Transverse colon (tissue), 4 donors: ENCODE data around the gene GPATCH3. TPM values are rescaled to one million over a fixed set of nuclear protein-coding genes. Genes with fewer than 3 reads are reported as not detected.

Experiments
- DNase-seq: peaks from one replicate; pipeline ENCODE4 v3.0.0-alpha.2; 2019
- H3K27ac ChIP-seq, 4 donors: fragments of 200-600 bp; sonication (generic); 2 replicates each; pipeline ENCODE4 v1.5.1; 2016 to 2018; ENCODE audit warnings: inconsistent platforms in 4 of 4
- H3K27me3 ChIP-seq: fragments of 200-600 bp; sonication (generic); 2 replicates; pipeline ENCODE4 v1.5.1; 2017; ENCODE audit warnings: inconsistent platforms
- H3K36me3 ChIP-seq, 4 donors: fragments of 200-600 bp; sonication (generic); 2 replicates each; pipeline ENCODE4 v1.5.1; 2017 to 2019; ENCODE audit warnings: inconsistent platforms in 4 of 4
- H3K4me1 ChIP-seq, 4 donors: fragments of 200-600 bp; sonication (generic); 2 replicates each; pipeline ENCODE4 v1.5.1; 2017 to 2020; ENCODE audit warnings: inconsistent platforms in 4 of 4
- H3K4me3 ChIP-seq, 4 donors: fragments of 200-600 bp; sonication (generic); 1 replicate in 1 of 4; 2 replicates in 3 of 4; pipeline versions ENCODE4 v1.5.1 to v1.6.1; 2017 to 2019; ENCODE audit warnings: inconsistent platforms in 4 of 4
- H3K9me3 ChIP-seq, 2 donors: fragments of 200-600 bp; sonication (generic); 2 replicates each; pipeline ENCODE4 v1.5.1; 2017 to 2019; ENCODE audit warnings: inconsistent platforms in 2 of 2
- EP300 ChIP-seq: sonication (generic); formaldehyde crosslinking; IDR thresholded peaks from one replicate; pipeline ENCODE4 v1.6.1; 2017; ENCODE audit warnings: antibody characterized with exemption, low read depth
- POLR2A ChIP-seq: fragments of 450-650 bp; IDR thresholded peaks from one replicate; pipeline ENCODE4 v1.6.1; 2016; ENCODE audit warnings: antibody characterized with exemption, mild to moderate bottlenecking, moderate library complexity
- POLR2AphosphoS5 ChIP-seq, 3 donors: sonication (generic); formaldehyde crosslinking; IDR thresholded peaks; one replicate each; pipeline ENCODE4 v1.6.1; 2016; ENCODE audit warnings: antibody characterized with exemption in 3 of 3
- WGBS, 2 donors: methylation state at CpG; one replicate each; pipeline ENCODE4 v1.1.5; 2018; ENCODE audit warnings: low coverage in 1 of 2; 5-methylcytosine and 5-hydroxymethylcytosine counted together
- in situ Hi-C, 4 donors: fragments of 200-750 bp; cut with MboI; loops; one replicate each; pipeline versions ENCODE4 v1.15.0 to v1.15.1; 2017; ENCODE audit warnings: low sequenced_read_pairs in 3 of 4, low pct_ligation_motif_present in 1 of 4, low pct_unique_long_range_greater_than_20kb in 1 of 4
- intact Hi-C: fragments of 100-400 bp; cut with DNase I; formaldehyde crosslinking; loops from one replicate; pipeline ENCODE4 v1.15.1; 2023; ENCODE audit warnings: low total_unique reads
- total RNA-seq, 4 donors: library from RNA; depleted of rRNA; stranded (reverse); fragments of >200 nt; gene quantifications; one replicate each; pipeline ENCODE4 v1.1.0, GENCODE V29; 2016
- TF ChIP-seq, protein P1 (sequence below), 5 experiments: fragments of 200-600 bp in 3 of 5; fragments of 450-650 bp in 2 of 5; sonication (generic) in 3 of 5; IDR thresholded peaks; 1 replicate in 2 of 5; 2 replicates in 3 of 5; pipeline ENCODE4 v1.5.1; 2016 to 2017; ENCODE audit warnings: antibody characterized with exemption in 5 of 5, inconsistent platforms in 3 of 5, mild to moderate bottlenecking in 2 of 5, moderate library complexity in 1 of 5

The GPATCH3 gene
- total RNA-seq, 4 donors from 2014 or later: 3.2 to 35.9 (median 10.7) TPM

DNA sequence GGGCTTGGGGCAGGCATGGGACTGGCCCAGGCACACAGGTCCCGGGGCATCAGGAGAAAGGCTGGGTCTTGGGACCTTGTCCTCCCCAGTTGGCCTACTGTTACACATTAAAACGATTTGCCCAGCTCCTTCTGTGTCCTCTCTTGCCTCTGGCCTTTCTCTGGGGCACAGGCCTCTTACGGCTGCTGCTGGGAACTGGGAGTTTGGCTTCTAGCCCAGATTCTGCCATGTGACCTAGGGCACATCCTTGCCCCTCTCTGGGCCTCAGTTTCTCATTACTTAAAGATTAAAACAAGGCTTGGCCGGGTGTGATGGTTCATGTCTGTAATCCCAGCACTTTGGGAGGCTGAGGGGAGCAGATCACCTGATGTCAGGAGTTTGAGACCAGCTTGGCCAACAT, 46.0 kb upstream of the GPATCH3 start:
- H3K4me3 ChIP-seq: no peak overlapping the region
- no peaks in the 10 kb centered on the region for H3K9me3 ChIP-seq
- 54% methylated on average over 4 of the region's 4 CpGs; no CpG with 5 or more reads in 1 of the 2 donors for WGBS, 2 donors
- H3K36me3 ChIP-seq: peaks cover 0 to 34% (median 12%) of the 10 kb centered on the region in 4 donors
- peak overlapping the region; percentile 53 to 73 (median 55) for H3K27ac ChIP-seq
- H3K27me3 ChIP-seq: no peaks in the 10 kb centered on the region
- in situ Hi-C loops (no loop called here), intact Hi-C loops (no loop called here)
- H3K4me1 ChIP-seq: peaks cover 3 to 24% (median 13%) of the 10 kb centered on the region in 4 donors
- DNase-seq: no peak
- TF ChIP-seq EP300 (no peak), POLR2A (no peak), POLR2AphosphoS5 (IDR thresholded peaks at IDR 0.05) (no peak)
- TF ChIP-seq, protein P1, sequence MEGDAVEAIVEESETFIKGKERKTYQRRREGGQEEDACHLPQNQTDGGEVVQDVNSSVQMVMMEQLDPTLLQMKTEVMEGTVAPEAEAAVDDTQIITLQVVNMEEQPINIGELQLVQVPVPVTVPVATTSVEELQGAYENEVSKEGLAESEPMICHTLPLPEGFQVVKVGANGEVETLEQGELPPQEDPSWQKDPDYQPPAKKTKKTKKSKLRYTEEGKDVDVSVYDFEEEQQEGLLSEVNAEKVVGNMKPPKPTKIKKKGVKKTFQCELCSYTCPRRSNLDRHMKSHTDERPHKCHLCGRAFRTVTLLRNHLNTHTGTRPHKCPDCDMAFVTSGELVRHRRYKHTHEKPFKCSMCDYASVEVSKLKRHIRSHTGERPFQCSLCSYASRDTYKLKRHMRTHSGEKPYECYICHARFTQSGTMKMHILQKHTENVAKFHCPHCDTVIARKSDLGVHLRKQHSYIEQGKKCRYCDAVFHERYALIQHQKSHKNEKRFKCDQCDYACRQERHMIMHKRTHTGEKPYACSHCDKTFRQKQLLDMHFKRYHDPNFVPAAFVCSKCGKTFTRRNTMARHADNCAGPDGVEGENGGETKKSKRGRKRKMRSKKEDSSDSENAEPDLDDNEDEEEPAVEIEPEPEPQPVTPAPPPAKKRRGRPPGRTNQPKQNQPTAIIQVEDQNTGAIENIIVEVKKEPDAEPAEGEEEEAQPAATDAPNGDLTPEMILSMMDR (IDR thresholded peaks at IDR 0.05): no peak

DNA sequence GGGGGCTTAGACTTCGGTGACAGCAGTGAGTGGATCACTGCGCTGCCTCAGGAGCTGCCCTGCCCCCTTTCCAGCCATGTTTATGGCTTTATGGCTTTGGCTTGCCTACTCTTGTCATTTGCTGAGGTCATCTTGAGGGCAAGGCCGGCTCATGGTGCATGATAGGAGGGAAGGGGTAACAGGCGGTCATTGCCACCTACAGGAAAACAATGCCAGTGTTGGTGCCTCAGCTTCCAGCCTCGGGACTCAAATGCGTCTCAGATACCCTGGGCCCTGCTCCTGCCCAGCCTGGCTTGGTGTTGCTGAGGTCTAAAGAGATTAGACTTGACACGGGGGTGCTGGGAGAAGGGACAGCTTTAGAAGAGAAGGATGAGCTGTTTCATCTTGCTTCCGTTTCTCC, 45.5 kb upstream of the GPATCH3 start:
- WGBS, 2 donors: 52 to 53% methylated on average over 7 to 8 of the region's 8 CpGs
- Histone ChIP-seq H3K36me3 (peaks cover 0 to 34% (median 14%) of the 10 kb centered on the region in 4 donors), H3K27ac (peak overlapping the region; percentile 53 to 73 (median 55)), H3K9me3 (no peaks in the 10 kb centered on the region), H3K4me1 (peaks cover 3 to 24% (median 13%) of the 10 kb centered on the region in 4 donors), H3K27me3 (no peaks in the 10 kb centered on the region), H3K4me3 (no peak overlapping the region)
- in situ Hi-C loops (no loop called here), intact Hi-C loops (no loop called here)
- TF ChIP-seq, protein P1 (IDR thresholded peaks at IDR 0.05): peak in 2 of 5 experiments; percentile 34 to 50
- TF ChIP-seq POLR2A: no peak
- TF ChIP-seq POLR2AphosphoS5 (IDR thresholded peaks at IDR 0.05): peak in 2 of 3 donors; percentile 66 to 74
- no peak for TF ChIP-seq EP300
- peak; percentile 84 for DNase-seq

DNA sequence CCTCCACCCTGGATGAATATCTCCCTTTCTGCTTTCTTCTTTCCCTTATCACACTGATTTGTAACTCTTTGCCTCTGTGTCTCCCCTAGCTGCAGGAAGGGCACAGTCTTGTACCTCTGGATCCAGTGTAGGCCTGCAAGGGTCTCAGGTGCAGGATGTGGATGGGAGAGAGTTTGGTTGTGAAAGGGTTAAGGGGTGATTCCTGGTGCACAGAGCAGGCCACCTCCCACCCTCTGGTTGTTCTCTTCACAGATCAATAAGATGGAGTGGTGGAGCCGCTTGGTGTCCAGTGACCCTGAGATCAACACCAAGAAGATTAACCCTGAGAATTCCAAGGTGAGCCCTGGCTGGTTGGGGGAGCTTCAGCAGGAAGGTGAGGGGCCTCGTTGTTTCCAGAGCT, 44.9 kb upstream of the GPATCH3 start:
- TF ChIP-seq, protein P1 (IDR thresholded peaks at IDR 0.05): no peak
- no peak for TF ChIP-seq POLR2AphosphoS5 (IDR thresholded peaks at IDR 0.05)
- TF ChIP-seq POLR2A: no peak
- no peak for TF ChIP-seq EP300
- DNase-seq: no peak
- no peaks in the 10 kb centered on the region for H3K9me3 ChIP-seq
- H3K27me3 ChIP-seq: no peaks in the 10 kb centered on the region
- H3K27ac ChIP-seq: peak overlapping the region; percentile 1 to 73 (median 55)
- intact Hi-C loops (no loop called here), in situ Hi-C loops (no loop called here)
- 67% methylated on average over 2 of the region's 2 CpGs; no CpG with 5 or more reads in 1 of the 2 donors for WGBS, 2 donors
- peaks cover 0 to 34% (median 14%) of the 10 kb centered on the region in 4 donors for H3K36me3 ChIP-seq
- peaks cover 3 to 24% (median 13%) of the 10 kb centered on the region in 4 donors for H3K4me1 ChIP-seq
- H3K4me3 ChIP-seq: no peak overlapping the region

DNA sequence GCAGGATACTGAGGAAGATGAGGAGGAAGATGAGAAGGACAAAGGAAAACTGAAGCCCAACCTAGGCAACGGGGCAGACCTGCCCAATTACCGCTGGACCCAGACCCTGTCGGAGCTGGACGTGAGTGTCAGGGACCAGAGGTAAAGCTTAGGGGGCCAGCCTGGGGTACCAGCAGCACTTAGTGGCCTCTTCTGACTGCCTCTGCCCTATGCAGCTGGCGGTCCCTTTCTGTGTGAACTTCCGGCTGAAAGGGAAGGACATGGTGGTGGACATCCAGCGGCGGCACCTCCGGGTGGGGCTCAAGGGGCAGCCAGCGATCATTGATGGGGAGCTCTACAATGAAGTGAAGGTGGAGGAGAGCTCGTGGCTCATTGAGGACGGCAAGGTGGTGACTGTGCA, 42.4 kb upstream of the GPATCH3 start:
- intact Hi-C loops (no loop called here), in situ Hi-C loops (no loop called here)
- H3K36me3 ChIP-seq: peaks cover 0 to 34% (median 14%) of the 10 kb centered on the region in 4 donors
- H3K27ac ChIP-seq: no peak overlapping the region
- H3K4me3 ChIP-seq: no peak overlapping the region
- TF ChIP-seq, protein P1 (IDR thresholded peaks at IDR 0.05): no peak
- no peak for TF ChIP-seq POLR2AphosphoS5 (IDR thresholded peaks at IDR 0.05)
- no peak for TF ChIP-seq POLR2A
- TF ChIP-seq EP300: no peak
- 92 to 95% methylated on average over 10 to 12 of the region's 12 CpGs for WGBS, 2 donors
- DNase-seq: no peak
- no peaks in the 10 kb centered on the region for H3K27me3 ChIP-seq
- no peaks in the 10 kb centered on the region for H3K9me3 ChIP-seq
- peaks cover 3 to 24% (median 13%) of the 10 kb centered on the region in 4 donors for H3K4me1 ChIP-seq
